Keratinocyte (primary cell): ENCODE results near the gene IBSP. TPM values are rescaled to one million over a fixed set of nuclear protein-coding genes. Genes with fewer than 3 reads are reported as not detected.

Experiments
- DNase-seq: peaks from one replicate; pipeline ENCODE4 v3.0.0-alpha.2; 2011; ENCODE audit warnings: low read depth, missing footprints, low spot score
- FAIRE-seq: peaks from 2 replicates; lab custom pipeline; 2011; peaks lifted over from hg19 to GRCh38; lab: Jason Lieb, UNC
- H2AFZ ChIP-seq: 2 replicates; pipeline ENCODE4 v1.6.0; 2012; ENCODE audit warnings: low read length, control low read depth, inconsistent platforms; ENCODE audit not compliant: control insufficient read depth
- H3K27ac ChIP-seq: 2 replicates; pipeline ENCODE4 v1.5.1; 2011; ENCODE audit warnings: low read length; ENCODE audit not compliant: control insufficient read depth, insufficient read depth
- H3K27me3 ChIP-seq: 3 replicates; pipeline ENCODE4 v1.6.0; 2011; ENCODE audit warnings: low read length; ENCODE audit not compliant: control insufficient read depth, insufficient read depth; ENCODE audit errors: extremely low read depth
- H3K36me3 ChIP-seq, 2 experiments: 2 replicates in 1 of 2; 3 replicates in 1 of 2; pipeline ENCODE4 v1.5.1; 2011; ENCODE audit warnings: low read length in 2 of 2, mild to moderate bottlenecking in 1 of 2; ENCODE audit not compliant: control insufficient read depth in 2 of 2, insufficient read depth in 2 of 2; ENCODE audit errors: extremely low read depth in 1 of 2
- H3K4me1 ChIP-seq: 3 replicates; pipeline ENCODE4 v1.5.1; 2011; ENCODE audit warnings: low read length; ENCODE audit not compliant: control insufficient read depth, insufficient read depth; ENCODE audit errors: extremely low read depth
- H3K4me2 ChIP-seq: 3 replicates; pipeline ENCODE4 v1.6.0; 2011; ENCODE audit warnings: low read depth, low read length; ENCODE audit not compliant: control insufficient read depth, insufficient read depth; ENCODE audit errors: extremely low read depth
- H3K4me3 ChIP-seq, 3 experiments: fragments of 200-600 bp in 1 of 3; sonication (generic) in 1 of 3; 2 replicates in 2 of 3; 3 replicates in 1 of 3; pipeline ENCODE4 v1.5.1; 2011 to 2016; ENCODE audit warnings: low read length in 3 of 3, mild to moderate bottlenecking in 3 of 3, control low read depth in 2 of 3, inconsistent platforms in 1 of 3, low read depth in 1 of 3, mixed read lengths in 1 of 3, mixed run types in 1 of 3, moderate library complexity in 1 of 3; ENCODE audit not compliant: control insufficient read depth in 2 of 3, insufficient read depth in 2 of 3; ENCODE audit errors: extremely low read depth in 1 of 3
- H3K79me2 ChIP-seq: 2 replicates; pipeline ENCODE4 v1.6.0; 2012; ENCODE audit warnings: low read length; ENCODE audit not compliant: control insufficient read depth, insufficient read depth
- H3K9ac ChIP-seq: 3 replicates; pipeline ENCODE4 v1.6.0; 2011; ENCODE audit warnings: low read length; ENCODE audit not compliant: control insufficient read depth, insufficient read depth; ENCODE audit errors: extremely low read depth
- H3K9me1 ChIP-seq: 3 replicates; pipeline ENCODE4 v1.6.0; 2011; ENCODE audit warnings: low read length; ENCODE audit not compliant: control insufficient read depth, insufficient read depth; ENCODE audit errors: extremely low read depth
- H3K9me3 ChIP-seq: 2 replicates; pipeline ENCODE4 v1.5.1; 2012; ENCODE audit warnings: low read depth, low read length; ENCODE audit not compliant: control insufficient read depth
- H4K20me1 ChIP-seq: 3 replicates; pipeline ENCODE4 v1.6.0; 2011; ENCODE audit warnings: low read length; ENCODE audit not compliant: control insufficient read depth, insufficient read depth; ENCODE audit errors: extremely low read depth
- EZH2 ChIP-seq: IDR thresholded peaks from one replicate; pipeline ENCODE4 v1.6.1; 2012; ENCODE audit warnings: inconsistent platforms, mild to moderate bottlenecking, low read length, moderate library complexity
- dilution Hi-C: fragments of 300-500 bp; cut with MboI; formaldehyde crosslinking; loops from one replicate; pipeline ENCODE4 v1.7.0; 2020; ENCODE audit warnings: low sequenced_read_pairs; ENCODE audit not compliant: extremely low pct_ligation_motif_present
- polyA plus RNA-seq, 5 experiments: library from polyadenylated mRNA; depleted of rRNA in 3 of 5; stranded (reverse) in 3 of 5; stranded (forward) in 1 of 5; unstranded in 1 of 5; fragments of >200 nt; gene quantifications; 1 replicate in 1 of 5; 2 replicates in 3 of 5; 3 replicates in 1 of 5; pipeline versions ENCODE4 v1.2.1 to v1.2.3, GENCODE V29; 2011 to 2012; ENCODE audit warnings: missing spikeins in 2 of 5, low read depth in 1 of 5, low replicate concordance in 1 of 5
- TF ChIP-seq, protein P1 (sequence below), 3 experiments: IDR thresholded peaks in 1 of 3; conservative IDR thresholded peaks in 1 of 3; optimal IDR thresholded peaks in 1 of 3; 2 replicates in 2 of 3; 3 replicates in 1 of 3; pipeline versions ENCODE3 to v1.5.1; 2011; ENCODE audit warnings: low read length in 3 of 3, mild to moderate bottlenecking in 3 of 3, moderate library complexity in 2 of 3, control low read depth in 1 of 3, inconsistent platforms in 1 of 3; ENCODE audit not compliant: insufficient read depth in 2 of 3; ENCODE audit errors: extremely low read depth in 1 of 3

Gene IBSP
- polyA plus RNA-seq, 1 donor (not counting 4 experiments of a cell fraction or from before 2014, with no cell fraction given), result not detected

DNA sequence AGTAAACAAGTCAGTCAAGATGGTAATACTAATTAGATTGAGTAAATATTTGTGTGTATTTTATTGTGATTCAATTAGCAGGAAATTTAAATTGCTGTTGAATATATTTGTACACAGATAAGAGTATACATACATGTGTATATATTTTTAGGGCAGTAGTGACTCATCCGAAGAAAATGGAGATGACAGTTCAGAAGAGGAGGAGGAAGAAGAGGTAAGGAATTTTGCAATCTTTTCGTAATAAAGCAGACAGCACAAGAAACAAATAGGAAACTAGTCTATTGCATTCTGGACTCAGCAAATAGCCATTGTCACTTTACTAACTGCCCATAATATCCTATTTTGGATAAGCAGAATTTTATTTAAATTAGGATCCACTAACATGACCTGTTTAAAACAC is 6.6 kb downstream of the IBSP start:
- no peaks in the 10 kb centered on the region for H3K79me2 ChIP-seq
- no peak overlapping the region for H3K27ac ChIP-seq
- H3K9me3 ChIP-seq, result no peaks in the 10 kb centered on the region
- dilution Hi-C loops, result no loop called here
- TF ChIP-seq, protein P1, sequence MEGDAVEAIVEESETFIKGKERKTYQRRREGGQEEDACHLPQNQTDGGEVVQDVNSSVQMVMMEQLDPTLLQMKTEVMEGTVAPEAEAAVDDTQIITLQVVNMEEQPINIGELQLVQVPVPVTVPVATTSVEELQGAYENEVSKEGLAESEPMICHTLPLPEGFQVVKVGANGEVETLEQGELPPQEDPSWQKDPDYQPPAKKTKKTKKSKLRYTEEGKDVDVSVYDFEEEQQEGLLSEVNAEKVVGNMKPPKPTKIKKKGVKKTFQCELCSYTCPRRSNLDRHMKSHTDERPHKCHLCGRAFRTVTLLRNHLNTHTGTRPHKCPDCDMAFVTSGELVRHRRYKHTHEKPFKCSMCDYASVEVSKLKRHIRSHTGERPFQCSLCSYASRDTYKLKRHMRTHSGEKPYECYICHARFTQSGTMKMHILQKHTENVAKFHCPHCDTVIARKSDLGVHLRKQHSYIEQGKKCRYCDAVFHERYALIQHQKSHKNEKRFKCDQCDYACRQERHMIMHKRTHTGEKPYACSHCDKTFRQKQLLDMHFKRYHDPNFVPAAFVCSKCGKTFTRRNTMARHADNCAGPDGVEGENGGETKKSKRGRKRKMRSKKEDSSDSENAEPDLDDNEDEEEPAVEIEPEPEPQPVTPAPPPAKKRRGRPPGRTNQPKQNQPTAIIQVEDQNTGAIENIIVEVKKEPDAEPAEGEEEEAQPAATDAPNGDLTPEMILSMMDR (optimal IDR thresholded peaks at IDR 0.05 in 1 of 3, IDR thresholded peaks at IDR 0.05 in 1 of 3, conservative IDR thresholded peaks at IDR 0.05 in 1 of 3; ENCODE audit: extremely low read depth in 1 of 3, insufficient read depth in 2 of 3, low read length in 3 of 3), result no peak
- FAIRE-seq (no peak), DNase-seq (no peak)
- no peaks in the 10 kb centered on the region for H3K27me3 ChIP-seq
- H3K36me3 ChIP-seq, result no peaks in the 10 kb centered on the region
- no peak overlapping the region for H3K4me3 ChIP-seq
- H3K9me1 ChIP-seq, result no peaks in the 10 kb centered on the region
- no peaks in the 10 kb centered on the region for H4K20me1 ChIP-seq
- no peak overlapping the region for H3K4me2 ChIP-seq
- no peak overlapping the region for H2AFZ ChIP-seq
- no peak overlapping the region for H3K9ac ChIP-seq
- H3K4me1 ChIP-seq, result peaks cover 6% of the 10 kb centered on the region

DNA sequence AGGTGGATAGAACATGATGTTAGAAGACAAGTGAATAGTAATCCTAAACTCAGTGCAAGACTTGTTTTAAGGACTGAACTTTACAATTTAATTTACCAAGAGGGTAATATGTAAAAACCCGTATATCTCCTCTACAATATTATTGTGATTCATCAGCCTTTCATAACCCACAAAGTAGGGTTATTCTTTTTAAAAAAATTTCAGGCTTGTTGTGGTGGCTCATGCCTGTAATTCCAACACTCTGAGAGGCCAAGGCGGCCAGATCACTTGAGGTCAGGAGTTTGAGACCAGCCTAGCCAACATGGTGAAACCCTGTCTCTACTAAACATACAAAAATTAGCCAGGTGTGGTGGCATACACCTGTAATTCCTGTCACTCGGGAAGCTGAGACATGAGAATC is 7.2 kb downstream of the IBSP start:
- dilution Hi-C loops, result no loop called here
- Histone ChIP-seq H3K9me3 (no peaks in the 10 kb centered on the region), H3K36me3 (no peaks in the 10 kb centered on the region), H3K9me1 (no peaks in the 10 kb centered on the region), H2AFZ (no peak overlapping the region), H3K27me3 (no peaks in the 10 kb centered on the region), H3K9ac (no peak overlapping the region), H3K27ac (no peak overlapping the region), H3K79me2 (no peaks in the 10 kb centered on the region), H4K20me1 (no peaks in the 10 kb centered on the region), H3K4me2 (no peak overlapping the region), H3K4me1 (peaks cover 6% of the 10 kb centered on the region), H3K4me3 (no peak overlapping the region)
- TF ChIP-seq EZH2, result no peak
- TF ChIP-seq, protein P1 (optimal IDR thresholded peaks at IDR 0.05 in 1 of 3, IDR thresholded peaks at IDR 0.05 in 1 of 3, conservative IDR thresholded peaks at IDR 0.05 in 1 of 3; ENCODE audit: extremely low read depth in 1 of 3, insufficient read depth in 2 of 3, low read length in 3 of 3), result no peak
- DNase-seq (no peak), FAIRE-seq (no peak)
